ENCODE results near the gene CENPS. TPM values are rescaled to one million over a fixed set of nuclear protein-coding genes. Genes with fewer than 3 reads are reported as not detected.
"Not testable (repeated sequence)": the region's sequence is repeated elsewhere in the genome, so short reads cannot be mapped to it uniquely, and the experiment has no call there.

CENPS gene
- total and polyA plus RNA-seq, 7 donors: 2.8 to 22.2 (median 15.0) TPM

DNA sequence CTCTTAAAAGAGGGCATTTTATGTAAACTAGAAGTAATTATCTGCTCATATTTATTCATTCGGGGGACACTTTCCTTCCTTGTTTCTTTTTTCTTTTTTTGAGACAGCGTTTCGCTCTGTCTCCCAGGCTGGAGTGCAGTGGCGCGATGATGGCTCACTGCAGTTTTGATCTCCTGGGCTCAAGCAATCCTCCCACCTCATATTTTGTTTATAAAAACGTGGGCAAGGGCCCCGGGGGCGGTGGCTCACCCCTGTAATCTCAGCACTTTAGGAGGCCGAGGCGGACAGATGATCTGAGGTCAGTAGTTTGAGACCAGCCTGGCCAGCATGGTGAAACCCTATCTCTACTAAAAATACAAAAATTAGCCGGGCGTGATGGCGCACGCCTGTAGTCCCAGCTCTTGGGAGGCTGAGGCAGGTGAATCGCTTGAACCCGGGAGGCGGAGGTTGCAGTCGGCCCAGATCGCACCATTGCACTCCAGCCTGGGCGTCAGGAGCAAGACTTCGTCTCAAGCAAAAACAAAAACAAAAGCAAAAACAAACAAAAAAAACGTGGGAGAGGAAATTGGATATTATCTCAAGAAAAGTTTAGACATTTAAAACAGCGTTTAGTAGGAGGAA lies 43.0 kb downstream of the CENPS start:
- Histone ChIP-seq H3K4me3 (peak overlapping the region in 2 of 4 donors; percentile 80 to 82), H3K9me3 (no peaks in the 10 kb centered on the region), H3K36me3 (peaks cover 0 to 13% (median 9%) of the 10 kb centered on the region in 4 donors), H3K27me3 (no peaks in the 10 kb centered on the region), H3K4me1 (peaks cover 0 to 38% (median 31%) of the 10 kb centered on the region in 4 donors), H3K27ac (peak overlapping the region in 3 of 4 donors; percentile 78 to 83 (median 80))
- intact Hi-C loops (cut with DNase I): no loop called here
- no peak for DNase-seq
- no peak for TF ChIP-seq POLR2AphosphoS5 (IDR thresholded peaks at IDR 0.05)
- TF ChIP-seq EP300 (IDR thresholded peaks at IDR 0.05): no peak
- TF ChIP-seq, protein P1, sequence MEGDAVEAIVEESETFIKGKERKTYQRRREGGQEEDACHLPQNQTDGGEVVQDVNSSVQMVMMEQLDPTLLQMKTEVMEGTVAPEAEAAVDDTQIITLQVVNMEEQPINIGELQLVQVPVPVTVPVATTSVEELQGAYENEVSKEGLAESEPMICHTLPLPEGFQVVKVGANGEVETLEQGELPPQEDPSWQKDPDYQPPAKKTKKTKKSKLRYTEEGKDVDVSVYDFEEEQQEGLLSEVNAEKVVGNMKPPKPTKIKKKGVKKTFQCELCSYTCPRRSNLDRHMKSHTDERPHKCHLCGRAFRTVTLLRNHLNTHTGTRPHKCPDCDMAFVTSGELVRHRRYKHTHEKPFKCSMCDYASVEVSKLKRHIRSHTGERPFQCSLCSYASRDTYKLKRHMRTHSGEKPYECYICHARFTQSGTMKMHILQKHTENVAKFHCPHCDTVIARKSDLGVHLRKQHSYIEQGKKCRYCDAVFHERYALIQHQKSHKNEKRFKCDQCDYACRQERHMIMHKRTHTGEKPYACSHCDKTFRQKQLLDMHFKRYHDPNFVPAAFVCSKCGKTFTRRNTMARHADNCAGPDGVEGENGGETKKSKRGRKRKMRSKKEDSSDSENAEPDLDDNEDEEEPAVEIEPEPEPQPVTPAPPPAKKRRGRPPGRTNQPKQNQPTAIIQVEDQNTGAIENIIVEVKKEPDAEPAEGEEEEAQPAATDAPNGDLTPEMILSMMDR (IDR thresholded peaks at IDR 0.05): no peak
- no peak for TF ChIP-seq POLR2A (IDR thresholded peaks at IDR 0.05)
- 88 to 91% methylated on average over 23 of the region's 23 CpGs for WGBS, 2 donors

DNA sequence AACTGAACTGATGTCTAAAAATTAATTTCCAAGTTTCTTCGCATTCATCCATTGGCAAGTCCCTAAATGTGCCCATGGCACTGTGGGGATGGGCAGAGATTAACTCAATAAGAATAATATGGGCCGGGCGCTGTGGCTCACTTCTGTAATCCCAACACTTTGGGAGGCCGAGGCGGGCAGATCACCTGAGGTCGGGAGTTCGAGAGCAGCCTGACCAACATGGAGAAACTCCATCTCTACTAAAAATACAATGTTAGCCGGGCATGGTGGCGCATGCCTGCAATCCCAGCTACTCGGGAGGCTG lies 44.0 kb downstream of the CENPS start:
- H3K9me3 ChIP-seq; DNase-seq; H3K36me3 ChIP-seq; intact Hi-C loops (cut with DNase I); H3K27me3 ChIP-seq: not testable (repeated sequence)
- H3K4me1 ChIP-seq: peaks cover 0 to 38% (median 31%) of the 10 kb centered on the region in 4 donors
- peak overlapping the region; percentile 93 to 97 (median 94) for H3K4me3 ChIP-seq
- H3K27ac ChIP-seq: peak overlapping the region; percentile 85 to 92 (median 87)
- WGBS, 2 donors: 93 to 94% methylated on average over 10 of the region's 10 CpGs

DNA sequence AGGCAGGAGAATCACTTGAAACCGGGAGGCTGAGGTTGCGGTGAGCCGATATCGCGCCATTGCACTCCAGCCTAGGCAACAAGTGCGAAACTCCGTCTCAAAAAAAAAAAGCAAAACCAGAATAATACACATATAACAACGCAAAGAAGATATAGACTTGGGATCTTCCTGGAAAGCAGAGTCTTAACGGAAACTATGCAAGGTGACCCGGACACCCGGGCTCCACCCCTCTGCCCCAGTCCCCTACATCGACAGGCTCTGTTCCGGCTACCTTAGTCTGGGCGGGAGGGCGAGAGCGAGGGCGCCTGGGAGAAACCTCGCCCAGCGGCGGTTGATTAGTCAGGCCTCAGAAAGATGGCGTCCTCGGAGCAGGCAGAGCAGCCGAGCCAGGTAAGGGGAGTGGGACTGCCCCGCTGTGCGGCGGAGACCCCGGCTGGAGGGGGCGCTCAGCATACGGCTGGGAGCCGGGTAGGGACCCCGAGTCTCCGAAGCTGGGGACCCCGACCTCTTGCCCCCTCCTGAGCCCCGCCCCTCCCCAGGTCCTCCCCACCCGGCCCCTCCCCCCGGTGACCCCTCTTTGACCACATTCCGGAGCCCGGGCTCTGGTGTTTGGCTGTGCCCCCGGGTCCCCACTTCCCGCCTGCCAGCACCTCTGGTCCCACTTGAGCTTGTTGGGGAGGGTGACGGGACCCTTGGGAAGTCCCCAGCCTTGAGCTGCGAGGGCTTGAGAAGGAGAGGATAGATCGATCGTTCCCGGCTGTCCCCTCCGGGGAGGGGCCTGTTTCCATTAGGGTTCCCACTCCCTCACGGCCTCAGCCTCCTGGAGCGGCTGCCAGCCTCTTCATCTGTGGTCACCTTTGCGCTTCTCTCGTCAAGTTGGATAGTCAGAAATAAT lies 44.6 kb downstream of the CENPS start, which contains the start of gene PEX14:
PEX14 (plus strand) TSS at position 338 of the 895 bp plus-strand sequence; CDS start at position 355, 17 bp downstream.
- intact Hi-C loops (cut with DNase I): no loop called here
- WGBS, 2 donors: 12% methylated on average over 50 of the region's 50 CpGs

DNA sequence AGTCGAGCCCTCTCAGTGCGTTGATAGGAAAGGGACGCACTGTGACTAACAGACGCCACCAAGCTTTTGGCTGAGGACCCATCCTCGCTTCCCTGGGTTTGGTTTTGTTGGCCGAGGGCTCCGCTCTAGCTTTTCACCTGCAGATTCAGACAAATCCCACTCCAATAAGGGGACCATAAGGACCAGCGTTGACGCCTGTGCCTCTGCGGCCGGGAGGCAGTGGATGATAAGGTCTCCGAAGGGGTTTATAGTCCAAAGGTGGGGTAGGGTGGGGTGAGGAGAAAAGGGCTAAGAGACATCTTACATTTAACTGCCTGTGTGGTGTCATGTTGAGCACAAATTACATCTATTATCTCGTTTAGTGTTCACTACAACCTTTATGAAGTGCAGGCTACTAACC lies 45.3 kb downstream of the CENPS start:
- no peak for TF ChIP-seq EP300 (IDR thresholded peaks at IDR 0.05)
- TF ChIP-seq, protein P1 (IDR thresholded peaks at IDR 0.05): no peak
- H3K4me3 ChIP-seq: peak overlapping the region; percentile 93 to 97 (median 94)
- WGBS, 2 donors: 1 to 4% methylated on average over 13 of the region's 13 CpGs
- no peaks in the 10 kb centered on the region for H3K36me3 ChIP-seq
- no peaks in the 10 kb centered on the region for H3K9me3 ChIP-seq
- H3K4me1 ChIP-seq: peaks cover 0 to 38% (median 31%) of the 10 kb centered on the region in 4 donors
- no peaks in the 10 kb centered on the region for H3K27me3 ChIP-seq
- peak overlapping the region; percentile 85 to 92 (median 87) for H3K27ac ChIP-seq
- intact Hi-C loops (cut with DNase I): no loop called here
- DNase-seq: no peak

More for the DNA sequence above, 44.6 kb downstream of the CENPS start, which contains the start of gene PEX14:
- peak within 1 kb of the TSS; percentile 93 to 97 (median 94) for H3K4me3 ChIP-seq
- H3K27me3 ChIP-seq: no peaks in the 10 kb centered on the region
- no peaks in the 10 kb centered on the region for H3K9me3 ChIP-seq
- H3K27ac ChIP-seq: peak within 1 kb of the TSS; percentile 85 to 92 (median 87)
- peak; percentile 90 for DNase-seq
- no peak for TF ChIP-seq EP300 (IDR thresholded peaks at IDR 0.05)
- peak in 3 of 4 donors; percentile 49 to 61 (median 54) for TF ChIP-seq POLR2AphosphoS5 (IDR thresholded peaks at IDR 0.05)
- peaks cover 0 to 38% (median 31%) of the 10 kb centered on the region in 4 donors for H3K4me1 ChIP-seq
- no peaks in the 10 kb centered on the region for H3K36me3 ChIP-seq

DNA sequence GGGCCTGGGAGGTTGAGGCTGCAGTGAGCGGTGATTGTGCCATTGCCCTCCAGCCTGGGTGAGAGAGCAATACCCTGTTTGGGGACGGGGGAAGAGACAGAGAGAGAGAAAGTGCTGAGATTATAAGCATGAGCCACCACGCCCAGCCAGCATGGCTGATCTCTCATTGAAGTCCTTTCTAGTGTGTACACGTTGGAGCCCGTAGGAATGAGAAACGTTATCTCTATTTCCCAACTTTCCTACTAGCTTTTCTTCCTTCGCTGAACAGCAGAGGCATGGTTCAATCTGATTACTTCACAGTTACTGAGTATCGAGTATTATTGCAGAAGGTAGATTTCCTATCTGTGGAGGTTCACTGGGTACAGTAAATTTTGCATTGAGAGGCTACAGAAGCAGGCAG lies 49.1 kb downstream of the CENPS start:
- WGBS, 2 donors: 81 to 84% methylated on average over 8 of the region's 8 CpGs
- H3K27me3 ChIP-seq: no peaks in the 10 kb centered on the region
- no peak overlapping the region for H3K4me3 ChIP-seq
- no peak overlapping the region for H3K27ac ChIP-seq
- TF ChIP-seq EP300 (IDR thresholded peaks at IDR 0.05) (no peak), POLR2AphosphoS5 (IDR thresholded peaks at IDR 0.05) (no peak), POLR2A (IDR thresholded peaks at IDR 0.05) (no peak)
- TF ChIP-seq, protein P1 (IDR thresholded peaks at IDR 0.05): no peak
- peaks cover 0 to 20% (median 16%) of the 10 kb centered on the region in 4 donors for H3K4me1 ChIP-seq
- H3K36me3 ChIP-seq: no peaks in the 10 kb centered on the region
- no peaks in the 10 kb centered on the region for H3K9me3 ChIP-seq
- intact Hi-C loops (cut with DNase I): no loop called here
- no peak for DNase-seq
